CD8-positive, alpha-beta memory T cell (primary cell): ENCODE data around the gene GRID1. TPM values are rescaled to one million over a fixed set of nuclear protein-coding genes. Genes with fewer than 3 reads are reported as not detected.

Experiments
- CTCF ChIA-PET: fragments of 350-600 bp; sonication (Branson Sonifier 250); formaldehyde crosslinking; loops from one replicate; lab custom pipeline; 2021; ENCODE audit warnings: antibody characterized with exemption; lab: Charles Lee
- POLR2A ChIA-PET: fragments of 350-600 bp; sonication (Branson Sonifier 250); formaldehyde crosslinking; loops from one replicate; lab custom pipeline; 2021; ENCODE audit warnings: antibody characterized with exemption; lab: Charles Lee
- DNase-seq, 5 donors: peaks; one replicate each; pipeline versions ENCODE4 v3.0.0 to v3.0.0-alpha.2; 2020 to 2022; ENCODE audit warnings: mixed read lengths in 1 of 5
- H3K27ac ChIP-seq: one replicate; pipeline ENCODE4 v1.7.0; 2013; ENCODE audit warnings: low read depth, mild to moderate bottlenecking, low read length, moderate library complexity
- H3K27me3 ChIP-seq: 2 replicates; pipeline ENCODE4 v1.7.0; 2013; ENCODE audit warnings: low read length, mild to moderate bottlenecking; ENCODE audit not compliant: insufficient read depth, poor library complexity, severe bottlenecking
- H3K36me3 ChIP-seq: 2 replicates; pipeline ENCODE4 v1.7.0; 2013; ENCODE audit warnings: mild to moderate bottlenecking, low read length, moderate library complexity; ENCODE audit not compliant: insufficient read depth
- H3K4me1 ChIP-seq: 2 replicates; pipeline ENCODE4 v1.7.0; 2013; ENCODE audit warnings: mild to moderate bottlenecking, low read length, moderate library complexity; ENCODE audit not compliant: insufficient read depth
- H3K4me3 ChIP-seq: 2 replicates; pipeline ENCODE4 v1.7.0; 2013; ENCODE audit warnings: mild to moderate bottlenecking, low read length
- H3K9me3 ChIP-seq: 2 replicates; pipeline ENCODE4 v1.7.0; 2013; ENCODE audit warnings: mild to moderate bottlenecking, low read length
- H3K27ac Mint-ChIP-seq, 8 donors: one replicate each; pipeline ENCODE4 v1.8.0; 2020 to 2021; ENCODE audit warnings: mixed read lengths in 8 of 8, mild to moderate bottlenecking in 6 of 8, inconsistent platforms in 3 of 8, moderate library complexity in 3 of 8
- H3K27me3 Mint-ChIP-seq, 2 donors: one replicate each; pipeline ENCODE4 v1.8.0; 2020 to 2021; ENCODE audit warnings: mixed read lengths in 2 of 2, mild to moderate bottlenecking in 1 of 2, moderate library complexity in 1 of 2
- H3K36me3 Mint-ChIP-seq, 3 donors: one replicate each; pipeline ENCODE4 v1.8.0; 2020 to 2021; ENCODE audit warnings: mixed read lengths in 3 of 3, inconsistent platforms in 1 of 3, mild to moderate bottlenecking in 1 of 3
- H3K4me1 Mint-ChIP-seq, 3 donors: one replicate each; pipeline ENCODE4 v1.8.0; 2020 to 2021; ENCODE audit warnings: mixed read lengths in 3 of 3, inconsistent platforms in 1 of 3, mild to moderate bottlenecking in 1 of 3
- H3K4me3 Mint-ChIP-seq, 7 donors: one replicate each; pipeline ENCODE4 v1.8.0; 2020 to 2021; ENCODE audit warnings: mixed read lengths in 7 of 7, mild to moderate bottlenecking in 6 of 7, moderate library complexity in 4 of 7, inconsistent platforms in 2 of 7
- H3K9me3 Mint-ChIP-seq, 5 donors: one replicate each; pipeline ENCODE4 v1.8.0; 2020 to 2022; ENCODE audit warnings: mixed read lengths in 5 of 5, mild to moderate bottlenecking in 3 of 5, moderate library complexity in 2 of 5, inconsistent platforms in 1 of 5
- polyA plus RNA-seq: library from polyadenylated mRNA; unstranded; fragments of 300-500 nt; fragmentation: Illumina TruSeq; gene quantifications from one replicate; pipeline ENCODE4 v1.2.3, GENCODE V29; 2021
- total RNA-seq, 2 experiments: library from RNA; stranded (reverse); gene quantifications; one replicate each; pipeline ENCODE4 v1.2.3, GENCODE V29; 2021

GRID1 gene
- total and polyA plus RNA-seq, 3 experiments from 2014 or later: not detected

DNA sequence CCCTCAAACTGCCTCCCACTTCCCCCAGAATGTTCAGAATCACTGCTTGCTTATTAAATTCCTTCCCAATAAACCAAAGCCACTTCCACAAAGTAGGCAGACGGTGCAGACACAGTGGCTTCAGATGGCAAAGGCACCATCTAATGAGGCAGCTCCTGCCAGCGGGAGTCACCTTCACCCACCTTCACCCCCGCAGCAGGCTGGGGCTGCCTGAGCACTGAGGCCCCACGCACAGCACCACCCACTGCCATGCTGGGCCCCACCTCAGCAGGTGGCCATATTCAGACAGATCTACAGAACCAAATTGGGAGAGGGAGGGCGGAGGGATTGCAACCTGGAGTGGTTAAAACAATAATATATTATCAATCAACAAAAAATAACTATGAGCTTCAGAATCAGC is 118.5 kb downstream of the GRID1 start:
- no peak for DNase-seq
- H3K4me1 Mint-ChIP-seq: no peaks in the 10 kb centered on the region
- no peak overlapping the region for H3K27ac ChIP-seq
- H3K9me3 Mint-ChIP-seq: peaks cover 0 to 12% (median 7%) of the 10 kb centered on the region in 5 donors
- POLR2A ChIA-PET: no interaction called here
- H3K9me3 ChIP-seq: no peaks in the 10 kb centered on the region
- no peaks in the 10 kb centered on the region for H3K36me3 Mint-ChIP-seq
- no peak overlapping the region for H3K27ac Mint-ChIP-seq
- peaks cover 8 to 11% of the 10 kb centered on the region in 2 donors for H3K27me3 Mint-ChIP-seq
- H3K36me3 ChIP-seq: no peaks in the 10 kb centered on the region
- H3K4me3 ChIP-seq: no peak overlapping the region
- CTCF ChIA-PET: no interaction called here
- H3K4me1 ChIP-seq: no peaks in the 10 kb centered on the region
- no peak overlapping the region for H3K4me3 Mint-ChIP-seq
- H3K27me3 ChIP-seq: no peaks in the 10 kb centered on the region

DNA sequence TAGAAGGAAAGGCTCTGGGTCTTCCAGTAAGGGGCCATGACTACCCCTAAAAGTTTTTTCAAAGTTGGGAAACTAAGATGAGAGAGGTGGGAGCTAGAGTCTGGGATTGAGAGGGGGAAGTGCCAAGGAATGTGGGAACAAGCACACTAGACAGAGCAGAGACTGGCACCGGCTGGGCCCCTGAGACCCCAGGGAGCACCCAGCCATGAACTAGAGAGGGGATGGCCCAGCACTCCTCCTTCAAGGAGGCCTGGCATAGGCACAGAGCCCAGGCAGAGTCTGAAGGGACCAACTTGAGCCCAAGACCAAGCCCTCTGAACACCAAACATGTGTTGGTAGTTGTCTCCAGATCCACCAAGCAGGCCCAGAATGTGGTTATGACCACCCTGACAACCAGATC is 119.0 kb downstream of the GRID1 start:
- Histone ChIP-seq H3K4me1 (no peaks in the 10 kb centered on the region), H3K27me3 (no peaks in the 10 kb centered on the region), H3K36me3 (no peaks in the 10 kb centered on the region), H3K9me3 (no peaks in the 10 kb centered on the region), H3K4me3 (no peak overlapping the region), H3K27ac (no peak overlapping the region)
- Mint-ChIP-seq H3K36me3 (no peaks in the 10 kb centered on the region), H3K4me1 (no peaks in the 10 kb centered on the region), H3K4me3 (no peak overlapping the region), H3K27ac (no peak overlapping the region), H3K9me3 (peaks cover 0 to 12% (median 7%) of the 10 kb centered on the region in 5 donors), H3K27me3 (peaks cover 8 to 11% of the 10 kb centered on the region in 2 donors)
- no peak for DNase-seq
- ChIA-PET POLR2A (no interaction called here), CTCF (no interaction called here)

- peaks cover 6 to 11% of the 10 kb centered on the region in 2 donors for H3K27me3 Mint-ChIP-seq
- H3K4me3 Mint-ChIP-seq: no peak overlapping the region
- H3K9me3 Mint-ChIP-seq: peaks cover 0 to 12% (median 7%) of the 10 kb centered on the region in 5 donors
- Histone ChIP-seq H3K4me1 (no peaks in the 10 kb centered on the region), H3K4me3 (no peak overlapping the region), H3K36me3 (no peaks in the 10 kb centered on the region), H3K9me3 (no peaks in the 10 kb centered on the region), H3K27ac (no peak overlapping the region), H3K27me3 (no peaks in the 10 kb centered on the region)
- H3K27ac Mint-ChIP-seq: no peak overlapping the region
- no peak for DNase-seq
- POLR2A ChIA-PET: no interaction called here
- H3K36me3 Mint-ChIP-seq: no peaks in the 10 kb centered on the region
- CTCF ChIA-PET: no interaction called here
- no peaks in the 10 kb centered on the region for H3K4me1 Mint-ChIP-seq
Observed at GRCh38 chr10:86247073-86247472, 119.5 kb downstream of the GRID1 start.

GRCh38 chr10:86246279-86246940 is 120.2 kb downstream of the GRID1 start:
- Mint-ChIP-seq H3K9me3 (peaks cover 0 to 12% (median 7%) of the 10 kb centered on the region in 5 donors), H3K36me3 (no peaks in the 10 kb centered on the region), H3K4me1 (no peaks in the 10 kb centered on the region), H3K27ac (no peak overlapping the region), H3K4me3 (no peak overlapping the region), H3K27me3 (peaks cover 6 to 13% of the 10 kb centered on the region in 2 donors)
- no peak for DNase-seq
- no peaks in the 10 kb centered on the region for H3K9me3 ChIP-seq
- no peak overlapping the region for H3K4me3 ChIP-seq
- H3K36me3 ChIP-seq: no peaks in the 10 kb centered on the region
- no peak overlapping the region for H3K27ac ChIP-seq
- POLR2A ChIA-PET: no interaction called here
- no peaks in the 10 kb centered on the region for H3K4me1 ChIP-seq
- H3K27me3 ChIP-seq: no peaks in the 10 kb centered on the region
- CTCF ChIA-PET: no interaction called here

DNA sequence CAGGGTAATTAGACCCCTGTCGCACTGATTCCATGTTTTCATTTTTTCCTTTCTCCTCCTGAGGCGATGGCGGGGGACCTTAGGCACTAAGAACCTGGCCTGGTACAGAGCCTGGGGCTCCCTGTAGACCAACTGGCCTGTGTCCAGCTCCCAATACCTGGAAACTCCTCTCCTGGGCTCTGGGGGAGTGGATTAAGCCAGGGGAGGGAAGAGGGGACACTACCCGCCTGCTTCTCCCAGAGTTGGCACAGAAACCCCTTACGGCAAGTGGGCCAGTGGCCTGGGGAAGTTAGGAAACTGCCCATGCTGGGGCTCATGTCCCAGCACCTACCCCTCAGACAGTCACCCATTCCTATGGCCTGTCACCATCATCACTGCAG is 121.6 kb downstream of the GRID1 start:
- ChIA-PET POLR2A (no interaction called here), CTCF (no interaction called here)
- no peak for DNase-seq
- Mint-ChIP-seq H3K4me1 (no peaks in the 10 kb centered on the region), H3K9me3 (peaks cover 0 to 9% (median 4%) of the 10 kb centered on the region in 5 donors), H3K36me3 (no peaks in the 10 kb centered on the region), H3K4me3 (no peak overlapping the region), H3K27ac (no peak overlapping the region), H3K27me3 (peaks cover 6 to 12% of the 10 kb centered on the region in 2 donors)
- no peak overlapping the region for H3K4me3 ChIP-seq
- no peaks in the 10 kb centered on the region for H3K9me3 ChIP-seq
- H3K4me1 ChIP-seq: no peaks in the 10 kb centered on the region
- no peaks in the 10 kb centered on the region for H3K27me3 ChIP-seq
- H3K36me3 ChIP-seq: no peaks in the 10 kb centered on the region
- no peak overlapping the region for H3K27ac ChIP-seq

GRCh38 chr10:86244297-86245014 is 122.1 kb downstream of the GRID1 start:
- Mint-ChIP-seq H3K27me3 (peaks cover 6 to 11% of the 10 kb centered on the region in 2 donors), H3K4me3 (no peak overlapping the region), H3K9me3 (peaks cover 0 to 3% (median 0%) of the 10 kb centered on the region in 5 donors), H3K4me1 (no peaks in the 10 kb centered on the region), H3K36me3 (no peaks in the 10 kb centered on the region), H3K27ac (no peak overlapping the region)
- no peak overlapping the region for H3K27ac ChIP-seq
- H3K9me3 ChIP-seq: no peaks in the 10 kb centered on the region
- H3K4me3 ChIP-seq: no peak overlapping the region
- no peaks in the 10 kb centered on the region for H3K27me3 ChIP-seq
- ChIA-PET POLR2A (no interaction called here), CTCF (no interaction called here)
- H3K36me3 ChIP-seq: no peaks in the 10 kb centered on the region
- no peak for DNase-seq
- no peaks in the 10 kb centered on the region for H3K4me1 ChIP-seq

- CTCF ChIA-PET: no interaction called here
- Histone ChIP-seq H3K27ac (no peak overlapping the region), H3K9me3 (no peaks in the 10 kb centered on the region), H3K27me3 (no peaks in the 10 kb centered on the region), H3K4me3 (no peak overlapping the region), H3K4me1 (no peaks in the 10 kb centered on the region), H3K36me3 (no peaks in the 10 kb centered on the region)
- Mint-ChIP-seq H3K27me3 (peaks cover 6 to 11% of the 10 kb centered on the region in 2 donors), H3K4me1 (no peaks in the 10 kb centered on the region), H3K36me3 (no peaks in the 10 kb centered on the region), H3K9me3 (no peaks in the 10 kb centered on the region), H3K27ac (no peak overlapping the region), H3K4me3 (no peak overlapping the region)
- POLR2A ChIA-PET: no interaction called here
- no peak for DNase-seq
Observed at GRCh38 chr10:86243651-86244155, 122.9 kb downstream of the GRID1 start.

- DNase-seq: no peak
- peaks cover 0 to 1% (median 0%) of the 10 kb centered on the region in 5 donors for H3K9me3 Mint-ChIP-seq
- no peaks in the 10 kb centered on the region for H3K4me1 Mint-ChIP-seq
- H3K36me3 ChIP-seq: no peaks in the 10 kb centered on the region
- no peak overlapping the region for H3K27ac Mint-ChIP-seq
- H3K9me3 ChIP-seq: no peaks in the 10 kb centered on the region
- no peak overlapping the region for H3K4me3 ChIP-seq
- H3K36me3 Mint-ChIP-seq: no peaks in the 10 kb centered on the region
- CTCF ChIA-PET: no interaction called here
- H3K4me1 ChIP-seq: no peaks in the 10 kb centered on the region
- POLR2A ChIA-PET: no interaction called here
- H3K27ac ChIP-seq: no peak overlapping the region
- H3K4me3 Mint-ChIP-seq: no peak overlapping the region
- H3K27me3 Mint-ChIP-seq: peaks cover 4 to 11% of the 10 kb centered on the region in 2 donors
- H3K27me3 ChIP-seq: no peaks in the 10 kb centered on the region
Observed at GRCh38 chr10:86242761-86243160, 123.8 kb downstream of the GRID1 start.
